Breast epithelium (tissue), 4 donors: ENCODE results near the gene GEMIN4. TPM values are rescaled to one million over a fixed set of nuclear protein-coding genes. Genes with fewer than 3 reads are reported as not detected.

ENCODE experiments used
- DNase-seq, 2 donors: peaks; one replicate each; pipeline ENCODE4 v3.0.0-alpha.2; 2019; ENCODE audit warnings: low spot score in 2 of 2
- H3K27ac ChIP-seq, 2 donors: fragments of 200-600 bp; sonication (generic) in 1 of 2; one replicate each; pipeline ENCODE4 v1.5.1; 2016 to 2019; ENCODE audit warnings: mild to moderate bottlenecking in 1 of 2
- H3K27me3 ChIP-seq, 2 donors: fragments of 200-600 bp; sonication (generic) in 1 of 2; one replicate each; pipeline versions ENCODE4 v1.5.1 to v1.6.0; 2017 to 2019; ENCODE audit warnings: control low read depth in 1 of 2, mild to moderate bottlenecking in 1 of 2
- H3K36me3 ChIP-seq: fragments of 200-600 bp; one replicate; pipeline ENCODE4 v1.5.1; 2019
- H3K4me1 ChIP-seq, 2 donors: fragments of 200-600 bp; sonication (generic); one replicate each; pipeline ENCODE4 v1.5.1; 2016 to 2019; ENCODE audit warnings: control low read depth in 1 of 2
- H3K4me3 ChIP-seq, 3 donors: fragments of 200-600 bp; sonication (generic); 1 replicate in 2 of 3; 2 replicates in 1 of 3; pipeline ENCODE4 v1.5.1; 2016 to 2019; ENCODE audit warnings: mild to moderate bottlenecking in 3 of 3, moderate library complexity in 2 of 3
- H3K9me3 ChIP-seq, 2 donors: fragments of 200-600 bp; sonication (generic) in 1 of 2; one replicate each; pipeline ENCODE4 v1.5.1; 2016 to 2019; ENCODE audit warnings: control low read depth in 1 of 2
- CTCF ChIP-seq, 3 donors: fragments of 450-650 bp; IDR thresholded peaks; one replicate each; pipeline ENCODE4 v1.5.1; 2016 to 2017; ENCODE audit warnings: antibody characterized with exemption in 3 of 3, mild to moderate bottlenecking in 3 of 3, moderate library complexity in 3 of 3
- POLR2A ChIP-seq: fragments of 450-650 bp; IDR thresholded peaks from one replicate; pipeline ENCODE4 v1.6.1; 2016; ENCODE audit warnings: antibody characterized with exemption, mild to moderate bottlenecking, moderate library complexity
- POLR2AphosphoS5 ChIP-seq, 3 donors: sonication (generic); formaldehyde crosslinking; IDR thresholded peaks; one replicate each; pipeline ENCODE4 v1.6.1; 2017; ENCODE audit warnings: antibody characterized with exemption in 3 of 3
- intact Hi-C: fragments of 100-400 bp; cut with DNase I; formaldehyde crosslinking; loops from one replicate; pipeline ENCODE4 v1.15.1; 2023; ENCODE audit warnings: low total_unique reads
- total RNA-seq, 3 donors: library from RNA; depleted of rRNA; stranded (reverse); fragments of >200 nt; gene quantifications; one replicate each; pipeline ENCODE4 v1.1.0, GENCODE V29; 2016

Gene GEMIN4
- total RNA-seq = 10 to 100 TPM; 21.0 to 25.1 (median 22.1) TPM

GRCh38 chr17:752002-752619, at the start of gene GEMIN4:
GEMIN4 (minus strand) TSS chr17:752264; CDS start chr17:752142, 122 bp downstream.
- peak within 1 kb of the TSS; percentile 68 to 86 (median 68) for H3K4me3 ChIP-seq
- peak within 1 kb of the TSS; percentile 89 to 92 for H3K27ac ChIP-seq
- peaks cover 5% of the 10 kb centered on the region for H3K36me3 ChIP-seq
- TF ChIP-seq POLR2A (peak; percentile 54), CTCF (IDR thresholded peaks at IDR 0.05) (peak; percentile 79 to 92 (median 85)), POLR2AphosphoS5 (IDR thresholded peaks at IDR 0.05) (peak; percentile 51 to 89 (median 81))
- intact Hi-C loops = no loop called here
- H3K4me1 ChIP-seq = peaks cover 0 to 11% of the 10 kb centered on the region in 2 donors
- no peaks in the 10 kb centered on the region for H3K9me3 ChIP-seq
- H3K27me3 ChIP-seq = no peaks in the 10 kb centered on the region
- peak; percentile 78 to 94 for DNase-seq

- no peaks in the 10 kb centered on the region for H3K36me3 ChIP-seq
- no peaks in the 10 kb centered on the region for H3K4me1 ChIP-seq
- H3K27me3 ChIP-seq = no peaks in the 10 kb centered on the region
- no peak overlapping the region for H3K27ac ChIP-seq
- H3K9me3 ChIP-seq = no peaks in the 10 kb centered on the region
- H3K4me3 ChIP-seq = no peak overlapping the region
- DNase-seq = no peak
- intact Hi-C loops = no loop called here
- TF ChIP-seq CTCF (IDR thresholded peaks at IDR 0.05) = no peak
- no peak for TF ChIP-seq POLR2A
- TF ChIP-seq POLR2AphosphoS5 (IDR thresholded peaks at IDR 0.05) = no peak
Measured at GRCh38 chr17:801660-802059, 49.6 kb upstream of the GEMIN4 start.

GRCh38 chr17:800446-801242, 48.6 kb upstream of the GEMIN4 start:
- no peak for DNase-seq
- Histone ChIP-seq H3K4me1 (no peaks in the 10 kb centered on the region), H3K27me3 (no peaks in the 10 kb centered on the region), H3K4me3 (no peak overlapping the region), H3K27ac (no peak overlapping the region), H3K36me3 (no peaks in the 10 kb centered on the region), H3K9me3 (no peaks in the 10 kb centered on the region)
- intact Hi-C loops = no loop called here
- no peak for TF ChIP-seq POLR2AphosphoS5 (IDR thresholded peaks at IDR 0.05)
- TF ChIP-seq POLR2A = no peak
- TF ChIP-seq CTCF (IDR thresholded peaks at IDR 0.05) = no peak

- intact Hi-C loops = loop anchor here (5.0 kb wide), 1 partner anchor 183 kb away; no protein-coding TSS in a partner anchor
- Histone ChIP-seq H3K4me3 (no peak overlapping the region), H3K27me3 (no peaks in the 10 kb centered on the region), H3K36me3 (no peaks in the 10 kb centered on the region), H3K4me1 (no peaks in the 10 kb centered on the region), H3K27ac (no peak overlapping the region), H3K9me3 (no peaks in the 10 kb centered on the region)
- TF ChIP-seq POLR2A (no peak), POLR2AphosphoS5 (IDR thresholded peaks at IDR 0.05) (no peak), CTCF (IDR thresholded peaks at IDR 0.05) (no peak)
- DNase-seq = no peak
Measured at GRCh38 chr17:799261-799660, 47.2 kb upstream of the GEMIN4 start.

GRCh38 chr17:798246-798645, 46.2 kb upstream of the GEMIN4 start:
- H3K36me3 ChIP-seq = no peaks in the 10 kb centered on the region
- no peak overlapping the region for H3K27ac ChIP-seq
- no peaks in the 10 kb centered on the region for H3K4me1 ChIP-seq
- no peaks in the 10 kb centered on the region for H3K9me3 ChIP-seq
- no peak for TF ChIP-seq CTCF (IDR thresholded peaks at IDR 0.05)
- no peak for TF ChIP-seq POLR2A
- TF ChIP-seq POLR2AphosphoS5 (IDR thresholded peaks at IDR 0.05) = no peak
- no peaks in the 10 kb centered on the region for H3K27me3 ChIP-seq
- DNase-seq = no peak
- no peak overlapping the region for H3K4me3 ChIP-seq
- intact Hi-C loops = loop anchor here (5.0 kb wide), 1 partner anchor 184 kb away; no protein-coding TSS in a partner anchor
